Natural killer cell (primary cell): ENCODE data around the gene ABHD3. TPM values are rescaled to one million over a fixed set of nuclear protein-coding genes. Genes with fewer than 3 reads are reported as not detected.

ENCODE experiments used
- ATAC-seq, 3 donors: fragments of 150-1000 bp in 2 of 3; fragments of 200-7000 bp in 1 of 3; cut with Tn5 transposase; 1 replicate in 1 of 3; 2 replicates in 2 of 3; pipeline ENCODE4 v1.10.0; 2021; ENCODE audit warnings: mild to moderate bottlenecking in 2 of 3, moderate library complexity in 2 of 3
- DNase-seq, 2 donors: peaks; one replicate each; pipeline versions ENCODE4 v3.0.0 to v3.0.0-alpha.2; 2013 to 2021; ENCODE audit warnings: mixed read lengths in 1 of 2
- H3K27ac ChIP-seq: one replicate; pipeline ENCODE4 v1.5.1; 2013; ENCODE audit warnings: mild to moderate bottlenecking, low read length
- H3K27me3 ChIP-seq: one replicate; pipeline ENCODE4 v1.6.1; 2013; ENCODE audit warnings: low read length; ENCODE audit not compliant: control insufficient read depth, insufficient read depth
- H3K36me3 ChIP-seq: one replicate; pipeline ENCODE4 v1.6.1; 2013; ENCODE audit warnings: low read length; ENCODE audit not compliant: control insufficient read depth, insufficient read depth
- H3K4me1 ChIP-seq: one replicate; pipeline ENCODE4 v1.6.1; 2013; ENCODE audit warnings: low read length; ENCODE audit not compliant: control insufficient read depth, insufficient read depth
- H3K4me3 ChIP-seq: one replicate; pipeline ENCODE4 v1.5.1; 2013; ENCODE audit warnings: low read length
- H3K9me3 ChIP-seq: one replicate; pipeline ENCODE4 v1.6.1; 2013; ENCODE audit warnings: low read length; ENCODE audit not compliant: control insufficient read depth, insufficient read depth
- H3K27ac Mint-ChIP-seq, 2 donors: one replicate each; pipeline ENCODE4 v1.8.0; 2022; ENCODE audit warnings: mild to moderate bottlenecking in 2 of 2, mixed read lengths in 2 of 2, moderate library complexity in 1 of 2
- H3K27me3 Mint-ChIP-seq, 2 donors: one replicate each; pipeline ENCODE4 v1.8.0; 2022; ENCODE audit warnings: low read depth in 2 of 2, mixed read lengths in 2 of 2
- H3K36me3 Mint-ChIP-seq: one replicate; pipeline ENCODE4 v1.8.0; 2022; ENCODE audit warnings: mixed read lengths
- H3K4me1 Mint-ChIP-seq, 2 donors: one replicate each; pipeline ENCODE4 v1.8.0; 2022; ENCODE audit warnings: mixed read lengths in 2 of 2
- H3K4me3 Mint-ChIP-seq: one replicate; pipeline ENCODE4 v1.8.0; 2022; ENCODE audit warnings: mild to moderate bottlenecking, moderate library complexity, mixed read lengths
- H3K9me3 Mint-ChIP-seq, 2 donors: one replicate each; pipeline ENCODE4 v1.8.0; 2022; ENCODE audit warnings: mixed read lengths in 2 of 2
- CTCF ChIP-seq: fragments of 200-600 bp; IDR thresholded peaks from one replicate; pipeline ENCODE4 v1.8.0; 2022; ENCODE audit warnings: antibody characterized with exemption
- WGBS: methylation state at CpG from one replicate; pipeline ENCODE4 v1.1.7; 2013; ENCODE audit warnings: missing lambda C conversion rate; ENCODE audit not compliant: insufficient coverage; 5-methylcytosine and 5-hydroxymethylcytosine counted together
- intact Hi-C: fragments of 100-400 bp; cut with micrococcal nuclease; formaldehyde crosslinking; loops from one replicate; pipeline ENCODE4 v1.14.2; 2022
- total RNA-seq, 4 donors: library from RNA; stranded (reverse); fragments of 120-200 nt in 1 of 4; gene quantifications; one replicate each; pipeline versions ENCODE4 v1.2.3 to v1.2.4, GENCODE V29; 2013 to 2022

The ABHD3 gene, protein sequence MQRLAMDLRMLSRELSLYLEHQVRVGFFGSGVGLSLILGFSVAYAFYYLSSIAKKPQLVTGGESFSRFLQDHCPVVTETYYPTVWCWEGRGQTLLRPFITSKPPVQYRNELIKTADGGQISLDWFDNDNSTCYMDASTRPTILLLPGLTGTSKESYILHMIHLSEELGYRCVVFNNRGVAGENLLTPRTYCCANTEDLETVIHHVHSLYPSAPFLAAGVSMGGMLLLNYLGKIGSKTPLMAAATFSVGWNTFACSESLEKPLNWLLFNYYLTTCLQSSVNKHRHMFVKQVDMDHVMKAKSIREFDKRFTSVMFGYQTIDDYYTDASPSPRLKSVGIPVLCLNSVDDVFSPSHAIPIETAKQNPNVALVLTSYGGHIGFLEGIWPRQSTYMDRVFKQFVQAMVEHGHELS
- total RNA-seq = 10 to 100 TPM; 39.9 to 47.3 (median 45.0) TPM
- 56.0 TPM for total RNA-seq (2013)

DNA sequence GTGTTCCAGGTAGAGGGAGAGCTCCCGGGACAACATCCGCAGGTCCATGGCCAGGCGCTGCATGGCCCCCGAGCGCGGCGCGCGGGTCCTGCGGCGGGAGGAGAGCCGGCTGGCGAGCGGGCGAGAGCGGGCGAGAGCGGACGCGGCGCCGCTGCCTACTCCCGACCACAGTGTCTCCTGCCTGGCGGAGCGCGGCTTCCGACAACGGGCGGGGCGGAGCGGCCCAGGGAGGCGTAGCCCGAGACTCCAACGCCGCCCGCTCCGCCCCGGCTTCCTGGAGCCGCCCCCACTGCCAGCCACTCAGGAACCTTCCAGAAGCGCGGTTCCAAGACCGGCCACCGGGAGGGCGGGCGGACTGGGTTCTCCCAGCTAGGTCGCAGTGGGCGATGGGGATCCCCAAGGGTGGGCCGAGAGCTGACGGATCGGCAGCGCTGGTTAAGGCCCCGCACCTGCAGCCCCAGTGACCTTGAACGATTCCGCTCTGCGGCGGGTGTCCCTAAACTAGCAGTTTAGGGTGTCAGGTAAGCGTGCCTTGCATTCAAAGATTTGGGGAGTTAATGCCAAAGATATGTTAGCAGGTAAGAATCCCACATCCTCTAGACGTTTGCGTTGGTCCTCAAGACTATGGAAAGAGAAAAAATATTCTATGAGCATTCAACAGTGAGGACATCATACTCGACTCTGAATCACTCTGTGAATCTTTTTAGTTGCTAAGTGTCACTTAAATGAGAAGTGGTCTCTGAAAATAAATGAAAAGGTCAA is at the start of gene ABHD3:
Gene ABHD3, minus strand, starts transcription at position 172 of the 762 bp plus-strand sequence. Its CDS starts 109 bp downstream, at position 63.
- ATAC-seq (peak; percentile 91 to 98 (median 93)), DNase-seq (peak; percentile 87 to 96)
- under 1% methylated on average over 60 of the region's 60 CpGs for WGBS
- peak within 1 kb of the TSS; percentile 67 for H3K4me3 ChIP-seq
- intact Hi-C loops = loop anchor here (1.0 to 2.0 kb wide), 3 partner anchors 36 to 104 kb away; partner anchors contain the start of genes ESCO1, MIB1 and SNRPD1
- Mint-ChIP-seq H3K36me3 (no peaks in the 10 kb centered on the region), H3K4me1 (peaks cover 23 to 26% of the 10 kb centered on the region in 2 donors), H3K27me3 (no peaks in the 10 kb centered on the region), H3K9me3 (no peaks in the 10 kb centered on the region), H3K4me3 (peak within 1 kb of the TSS; percentile 91), H3K27ac (peak within 1 kb of the TSS; percentile 85 to 90)
- peak; percentile 10 for TF ChIP-seq CTCF
- H3K27ac ChIP-seq = peak within 1 kb of the TSS; percentile 86
- H3K36me3 ChIP-seq = peaks cover 6% of the 10 kb centered on the region
- H3K27me3 ChIP-seq = no peaks in the 10 kb centered on the region
- H3K9me3 ChIP-seq = no peaks in the 10 kb centered on the region
- H3K4me1 ChIP-seq = peaks cover 4% of the 10 kb centered on the region

DNA sequence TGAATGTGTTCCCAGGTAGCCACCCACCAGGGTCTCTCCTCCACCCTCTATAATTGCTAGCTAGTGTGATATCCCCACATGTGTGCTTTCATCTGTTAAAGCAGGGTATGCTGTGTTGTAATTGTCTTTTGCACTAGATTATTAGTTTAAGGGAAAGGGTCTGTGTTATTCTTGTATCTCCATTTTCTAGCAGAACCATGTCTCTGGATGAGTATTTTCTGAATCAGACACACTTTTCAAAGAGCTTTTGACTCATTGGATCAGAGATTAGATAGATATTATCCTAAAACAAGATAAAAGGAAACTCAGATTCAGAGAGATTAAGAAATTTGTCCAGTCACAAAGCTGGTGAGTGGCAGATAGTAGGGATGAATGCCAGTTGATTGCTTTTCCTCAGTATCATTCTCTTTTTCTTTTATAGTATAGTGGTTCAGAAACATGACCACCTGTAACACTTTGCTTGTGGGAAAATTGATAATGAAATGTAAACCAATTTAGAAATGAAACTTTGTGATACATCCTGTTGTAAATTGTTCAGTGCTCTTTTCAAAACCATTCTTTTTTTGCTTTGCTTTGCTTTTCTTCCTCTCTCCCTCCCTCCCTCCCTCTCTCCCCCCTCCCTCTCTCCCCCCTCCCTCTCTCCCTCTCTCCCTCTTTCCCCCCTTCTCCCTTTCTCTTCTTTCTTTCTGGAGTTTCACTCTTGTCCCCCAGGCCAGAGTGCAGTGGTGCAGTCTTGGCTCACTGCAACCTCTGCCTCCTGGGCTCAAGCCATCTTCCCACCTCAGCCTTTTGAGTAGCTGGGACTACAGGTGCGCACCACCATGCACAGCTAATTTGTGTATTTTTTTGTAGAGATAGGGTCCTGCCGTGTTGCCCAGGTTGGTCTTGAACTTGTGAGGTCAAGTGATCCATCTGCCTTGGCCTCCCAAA is 43.5 kb upstream of the ABHD3 start:
- no peaks in the 10 kb centered on the region for H3K27me3 ChIP-seq
- no peak for ATAC-seq
- DNase-seq = no peak
- Mint-ChIP-seq H3K4me1 (peaks cover 40 to 46% of the 10 kb centered on the region in 2 donors), H3K27ac (peak overlapping the region; percentile 28 to 51), H3K36me3 (no peaks in the 10 kb centered on the region), H3K27me3 (no peaks in the 10 kb centered on the region), H3K4me3 (no peak overlapping the region), H3K9me3 (no peaks in the 10 kb centered on the region)
- H3K9me3 ChIP-seq = no peaks in the 10 kb centered on the region
- H3K36me3 ChIP-seq = no peaks in the 10 kb centered on the region
- WGBS = 94% methylated on average over 2 of the region's 2 CpGs
- H3K27ac ChIP-seq = no peak overlapping the region
- TF ChIP-seq CTCF = no peak
- no peaks in the 10 kb centered on the region for H3K4me1 ChIP-seq
- H3K4me3 ChIP-seq = no peak overlapping the region
- intact Hi-C loops = no loop called here

DNA sequence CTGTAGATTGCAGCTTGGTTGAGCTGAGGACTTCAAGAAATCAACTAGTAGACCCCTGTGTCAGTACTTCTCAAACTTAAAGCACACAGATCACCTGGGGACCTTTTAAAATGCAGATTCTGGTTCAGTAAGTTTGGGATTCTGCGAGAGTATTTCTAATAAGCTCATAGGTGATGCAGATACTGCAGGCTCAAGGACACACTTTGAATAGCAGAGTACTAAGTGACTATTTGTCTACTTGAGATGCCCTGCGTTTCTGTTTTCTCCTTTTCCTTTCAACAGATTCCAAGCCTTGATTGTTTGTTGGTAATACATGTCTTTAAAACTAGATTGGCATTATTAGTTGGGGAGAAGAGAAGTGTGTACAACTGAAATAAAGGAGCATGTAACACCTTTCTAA is 42.7 kb upstream of the ABHD3 start:
- no peak for ATAC-seq
- Mint-ChIP-seq H3K27me3 (no peaks in the 10 kb centered on the region), H3K9me3 (no peaks in the 10 kb centered on the region), H3K4me1 (peaks cover 42 to 48% of the 10 kb centered on the region in 2 donors), H3K36me3 (no peaks in the 10 kb centered on the region), H3K4me3 (no peak overlapping the region), H3K27ac (peak overlapping the region; percentile 28 to 51)
- intact Hi-C loops = no loop called here
- peaks cover 4% of the 10 kb centered on the region for H3K4me1 ChIP-seq
- no peaks in the 10 kb centered on the region for H3K27me3 ChIP-seq
- H3K27ac ChIP-seq = no peak overlapping the region
- H3K36me3 ChIP-seq = no peaks in the 10 kb centered on the region
- no peaks in the 10 kb centered on the region for H3K9me3 ChIP-seq
- TF ChIP-seq CTCF = no peak
- H3K4me3 ChIP-seq = no peak overlapping the region
- 83% methylated on average over 2 of the region's 2 CpGs for WGBS
- DNase-seq = peak in 1 of 2 donors; percentile 3
